Activated CD8-positive, alpha-beta memory T cell treated with anti-CD3 and anti-CD28 coated beads, Interleukin-2, amount 10 ng/mL, durations not matched to agents 7 days and 5 days (primary cell): Measurements from ENCODE around the gene SPAG9. TPM values are rescaled to one million over a fixed set of nuclear protein-coding genes. Genes with fewer than 3 reads are reported as not detected.

Source experiments
- ATAC-seq: fragments of 150-1000 bp; cut with Tn5 transposase; one replicate; pipeline ENCODE4 v1.10.0; 2021; ENCODE audit warnings: moderate library complexity
- CTCF ChIA-PET: fragments of 350-600 bp; sonication (Branson Sonifier 250); formaldehyde crosslinking; loops from one replicate; lab custom pipeline; 2021; ENCODE audit warnings: antibody characterized with exemption; lab: Charles Lee
- DNase-seq: peaks from one replicate; pipeline ENCODE4 v3.0.0-alpha.2; 2020
- H3K27ac Mint-ChIP-seq: one replicate; pipeline ENCODE4 v1.8.0; 2021; ENCODE audit warnings: mild to moderate bottlenecking, mixed read lengths
- H3K27me3 Mint-ChIP-seq: one replicate; pipeline ENCODE4 v1.8.0; 2021; ENCODE audit warnings: mixed read lengths
- H3K36me3 Mint-ChIP-seq: one replicate; pipeline ENCODE4 v1.8.0; 2021; ENCODE audit warnings: mild to moderate bottlenecking, mixed read lengths
- H3K4me1 Mint-ChIP-seq: one replicate; pipeline ENCODE4 v1.8.0; 2021; ENCODE audit warnings: mixed read lengths
- H3K4me3 Mint-ChIP-seq: one replicate; pipeline ENCODE4 v1.8.0; 2021; ENCODE audit warnings: mild to moderate bottlenecking, moderate library complexity, mixed read lengths
- H3K9me3 Mint-ChIP-seq: one replicate; pipeline ENCODE4 v1.8.0; 2022; ENCODE audit warnings: low read depth, mixed read lengths
- total RNA-seq, 2 experiments: library from RNA; stranded (reverse); gene quantifications; one replicate each; pipeline ENCODE4 v1.2.3, GENCODE V29; 2021

SPAG9 gene
- total RNA-seq, 2 experiments from 2014 or later: 49.0 to 53.8 TPM

DNA sequence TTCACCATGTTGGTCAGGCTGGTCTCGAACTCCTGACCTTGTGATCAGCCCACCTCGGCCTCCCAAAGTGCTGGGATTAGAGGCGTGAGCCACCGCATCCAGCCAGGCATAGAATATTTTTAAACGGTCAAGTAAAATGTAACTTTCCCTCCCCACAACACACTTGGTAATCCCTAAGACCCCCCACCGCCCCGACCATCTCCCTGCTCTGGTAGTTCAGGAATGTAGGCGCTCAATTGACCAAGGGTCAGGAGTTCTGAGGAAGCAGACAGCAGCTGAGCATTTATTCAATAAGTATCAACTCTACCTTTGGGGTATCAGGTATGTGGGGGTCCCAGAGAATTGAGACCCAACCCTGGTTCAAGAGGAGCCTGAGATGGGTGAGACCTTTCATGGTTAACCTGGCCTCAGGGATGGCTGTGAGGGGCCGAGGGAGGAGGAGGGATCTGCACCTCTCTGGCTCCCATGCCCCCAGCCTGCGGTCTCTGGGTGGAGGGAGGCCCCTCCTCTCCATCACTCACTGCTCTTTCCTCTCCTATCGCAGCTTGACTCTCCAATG is 206.1 kb downstream of the SPAG9 start:
- Mint-ChIP-seq H3K27me3 (no peaks in the 10 kb centered on the region), H3K4me1 (peaks cover 49% of the 10 kb centered on the region), H3K4me3 (no peak overlapping the region), H3K9me3 (no peaks in the 10 kb centered on the region), H3K27ac (no peak overlapping the region), H3K36me3 (no peaks in the 10 kb centered on the region)
- DNase-seq (no peak), ATAC-seq (no peak)
- CTCF ChIA-PET: interaction anchor here (1.4 kb wide), 1 partner anchor 9 kb away, joined by 3 read pairs; no protein-coding TSS in a partner anchor

DNA sequence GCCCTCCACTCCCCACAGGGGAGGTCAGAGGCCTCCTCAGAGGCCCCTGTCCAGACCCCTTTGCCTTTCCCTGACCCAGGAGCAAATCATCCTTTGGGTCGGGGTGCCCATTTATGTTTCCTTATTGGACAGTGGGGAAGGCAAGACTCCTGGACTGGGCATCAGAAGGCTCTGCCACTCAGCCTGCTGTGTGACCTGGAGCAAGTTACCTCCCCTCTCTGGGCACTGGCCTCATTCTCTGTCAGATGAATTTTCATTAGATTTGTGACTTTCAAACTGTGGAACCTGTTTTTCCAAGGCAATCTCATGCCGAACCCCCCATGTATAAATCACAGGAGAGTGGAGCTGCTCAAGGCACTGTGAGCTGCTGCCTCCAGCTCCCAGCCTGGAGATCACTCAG is 207.5 kb downstream of the SPAG9 start:
- H3K4me1 Mint-ChIP-seq: peaks cover 50% of the 10 kb centered on the region

More for the DNA sequence above, 207.5 kb downstream of the SPAG9 start:
- CTCF ChIA-PET: interaction anchor here (1.6 kb wide), 1 partner anchor 44 kb away, joined by 10 read pairs; no protein-coding TSS in a partner anchor
- Mint-ChIP-seq H3K9me3 (no peaks in the 10 kb centered on the region), H3K27me3 (no peaks in the 10 kb centered on the region), H3K4me3 (no peak overlapping the region), H3K27ac (peak overlapping the region; percentile 49), H3K36me3 (no peaks in the 10 kb centered on the region)
- no peak for DNase-seq
- no peak for ATAC-seq

Other genes with a start within 250 kb of the SPAG9 start
- 100 to 1,000 TPM; 143 to 248 TPM for gene NME1, start 32.7 kb upstream of the SPAG9 start, total RNA-seq
- gene NME2, start 45.5 kb upstream of the SPAG9 start, total RNA-seq: 100 to 1,000 TPM; 470 to 555 TPM
- gene MBTD1, start 139.2 kb upstream of the SPAG9 start, total RNA-seq: 10 to 100 TPM; 10.4 to 11.0 TPM
- gene UTP18, start 139.7 kb upstream of the SPAG9 start, total RNA-seq: 10 to 100 TPM; 46.8 to 59.8 TPM